GM12878 (cell line): ENCODE data around the gene C6orf52. TPM values are rescaled to one million over a fixed set of nuclear protein-coding genes. Genes with fewer than 3 reads are reported as not detected.

Experiments
- ATAC-seq: fragments of 200-7000 bp; cut with Tn5 transposase; 3 replicates; pipeline ENCODE4 v1.9.1; 2020; ENCODE audit warnings: mild to moderate bottlenecking, moderate library complexity
- BruUV-seq: library from RNA; stranded (reverse); fragments of 400-500 nt; replicated peaks from 2 replicates; lab custom pipeline; 2021; lab: Mats Ljungman, UMichigan
- CTCF ChIA-PET: fragments of 300-600 bp; sonication (Branson Sonifier 250); formaldehyde crosslinking; extraction: SDS; loops from one replicate; lab custom pipeline; 2021; ENCODE audit warnings: inconsistent platforms; lab: Yijun Ruan, JAX
- POLR2A ChIA-PET: fragments of 350-600 bp; formaldehyde crosslinking; extraction: SDS; loops from one replicate; lab custom pipeline; 2021; ENCODE audit warnings: inconsistent platforms; lab: Charles Lee
- RAD21 ChIA-PET: fragments of 300-600 bp; sonication (Branson Sonifier 250); formaldehyde crosslinking; loops from one replicate; lab custom pipeline; 2023; ENCODE audit warnings: antibody characterized with exemption; ENCODE audit not compliant: unreplicated experiment; lab: Charles Lee
- SMC1A ChIA-PET: fragments of 300-600 bp; sonication (Branson Sonifier 250); formaldehyde crosslinking; loops from one replicate; lab custom pipeline; 2023; ENCODE audit not compliant: unreplicated experiment, uncharacterized antibody; lab: Charles Lee
- DNase-seq: peaks from one replicate; pipeline ENCODE4 v3.0.0-alpha.2; 2011; ENCODE audit warnings: low read depth, low spot score
- FAIRE-seq: peaks from 3 replicates; lab custom pipeline; 2011; peaks lifted over from hg19 to GRCh38; lab: Jason Lieb, UNC
- H2AFZ ChIP-seq: 2 replicates; pipeline ENCODE4 v1.6.0; 2011; ENCODE audit warnings: low read depth, low read length, control low read depth; ENCODE audit not compliant: control insufficient read depth
- H3K27ac ChIP-seq: 2 replicates; pipeline ENCODE4 v1.5.1; 2011; ENCODE audit warnings: control low read depth; ENCODE audit not compliant: control insufficient read depth, insufficient read depth
- H3K27me3 ChIP-seq, 2 experiments: replicated peaks in 1 of 2; 2 replicates each; pipeline versions ENCODE4 v1.6.0 to v1.6.1; 2011; ENCODE audit warnings: low read length in 1 of 2; ENCODE audit not compliant: control insufficient read depth in 2 of 2, insufficient read depth in 2 of 2
- H3K36me3 ChIP-seq, 2 experiments: 2 replicates each; pipeline ENCODE4 v1.5.1; 2011; ENCODE audit warnings: low read length in 1 of 2; ENCODE audit not compliant: control insufficient read depth in 2 of 2, insufficient read depth in 2 of 2
- H3K4me1 ChIP-seq: 2 replicates; pipeline ENCODE4 v1.6.1; 2011; ENCODE audit warnings: mild to moderate bottlenecking, low read length, moderate library complexity, mixed read lengths; ENCODE audit not compliant: control insufficient read depth, insufficient read depth
- H3K4me2 ChIP-seq: 2 replicates; pipeline ENCODE4 v1.6.0; 2011; ENCODE audit warnings: control low read depth; ENCODE audit not compliant: control insufficient read depth, insufficient read depth
- H3K4me3 ChIP-seq: fragments of 200-600 bp; sonication (generic); 2 replicates; pipeline ENCODE4 v1.5.1; 2016
- H3K79me2 ChIP-seq: 2 replicates; pipeline ENCODE4 v1.6.0; 2011; ENCODE audit warnings: low read length; ENCODE audit not compliant: control insufficient read depth, insufficient read depth
- H3K9ac ChIP-seq: 2 replicates; pipeline ENCODE4 v1.8.0; 2011; ENCODE audit warnings: low read length, control low read depth, mixed read lengths; ENCODE audit not compliant: control insufficient read depth, insufficient read depth
- H3K9me3 ChIP-seq: replicated peaks from 3 replicates; pipeline ENCODE4 v1.5.1; 2011; ENCODE audit warnings: mild to moderate bottlenecking, low read length; ENCODE audit not compliant: control insufficient read depth, insufficient read depth
- H4K20me1 ChIP-seq: 2 replicates; pipeline ENCODE4 v1.6.0; 2011; ENCODE audit not compliant: control insufficient read depth, insufficient read depth
- EGR1 ChIP-seq, 2 experiments: IDR thresholded peaks; 1 replicate in 1 of 2; 2 replicates in 1 of 2; pipeline ENCODE4 v1.6.1; 2011 to 2012; ENCODE audit warnings: low read depth in 2 of 2, low read length in 2 of 2, borderline replicate concordance in 1 of 2, mild to moderate bottlenecking in 1 of 2, moderate library complexity in 1 of 2
- ESRRA ChIP-seq: IDR thresholded peaks from 2 replicates; pipeline ENCODE4 v1.6.1; 2012; ENCODE audit warnings: mild to moderate bottlenecking, low read length, improper control_type of control experiment
- EZH2 ChIP-seq: IDR thresholded peaks from 2 replicates; pipeline ENCODE4 v1.6.1; 2012; ENCODE audit warnings: low read depth, mild to moderate bottlenecking, control low read depth, inconsistent platforms, low read length, borderline replicate concordance; ENCODE audit not compliant: control insufficient read depth
- HDAC2 ChIP-seq: fragments of 200-600 bp; sonication (generic); IDR thresholded peaks from 2 replicates; pipeline ENCODE4 v1.6.1; 2017
- KDM1A ChIP-seq: fragments of 200-600 bp; sonication (generic); IDR thresholded peaks from 2 replicates; pipeline ENCODE4 v1.6.1; 2016; ENCODE audit warnings: borderline replicate concordance
- MEF2B ChIP-seq: fragments of 450-650 bp; IDR thresholded peaks from 2 replicates; pipeline ENCODE4 v1.6.1; 2018; ENCODE audit warnings: mild to moderate bottlenecking, moderate library complexity; ENCODE audit not compliant: partially characterized antibody, poor library complexity, severe bottlenecking
- MYC ChIP-seq: IDR thresholded peaks from 2 replicates; pipeline ENCODE4 v1.6.1; 2011; ENCODE audit warnings: mild to moderate bottlenecking, low read length, moderate library complexity, inconsistent platforms; ENCODE audit not compliant: insufficient read depth, insufficient replicate concordance, insufficient read length, severe bottlenecking
- PAX5 ChIP-seq: IDR thresholded peaks from 2 replicates; pipeline ENCODE4 v1.6.1; 2011; ENCODE audit warnings: low read depth, low read length, borderline replicate concordance
- POLR2AphosphoS5 ChIP-seq: IDR thresholded peaks from 2 replicates; pipeline ENCODE4 v1.6.1; 2011; ENCODE audit warnings: mild to moderate bottlenecking, low read length, inconsistent platforms
- RFX5 ChIP-seq: IDR thresholded peaks from 2 replicates; pipeline ENCODE4 v1.6.1; 2011; ENCODE audit warnings: low read depth, low read length, improper control_type of control experiment
- TCF7 ChIP-seq: IDR thresholded peaks from 2 replicates; pipeline ENCODE4 v1.6.1; 2014; ENCODE audit warnings: antibody characterized with exemption, borderline replicate concordance
- ZNF24 ChIP-seq: fragments of 450-650 bp; IDR thresholded peaks from 2 replicates; pipeline ENCODE4 v1.6.1; 2017; ENCODE audit warnings: antibody characterized with exemption, mild to moderate bottlenecking
- ZNF384 ChIP-seq: IDR thresholded peaks from 2 replicates; pipeline ENCODE4 v1.6.1; 2012; ENCODE audit warnings: low read depth, mild to moderate bottlenecking, low read length, improper control_type of control experiment, borderline replicate concordance
- WGBS: methylation state at CpG from one replicate; pipeline ENCODE4 v1.1.6; 2016; ENCODE audit warnings: low lambda C conversion rate; ENCODE audit not compliant: insufficient replicate concordance, insufficient coverage; ENCODE audit errors: missing lambda C conversion rate; 5-methylcytosine and 5-hydroxymethylcytosine counted together
- in situ Hi-C: fragments of 300-500 bp; cut with MboI; formaldehyde crosslinking; loops from 9 replicates; pipeline ENCODE4 v1.14.3; 2018; ENCODE audit warnings: mixed read lengths
- intact Hi-C: fragments of 100-400 bp; cut with micrococcal nuclease; formaldehyde crosslinking; loops from one replicate; pipeline ENCODE4 v1.14.2; 2022; ENCODE audit not compliant: unreplicated experiment
- polyA plus RNA-seq, 11 experiments: library from polyadenylated mRNA; depleted of rRNA in 4 of 11; unstranded in 6 of 11; stranded (reverse) in 5 of 11; fragments of >200 nt; fragmentation: Nextera tagmentation in 4 of 11; fragmentation: Illumina TruSeq in 1 of 11; extraction: Ambion mirVana in 4 of 11; extraction: Trizol in 1 of 11; gene quantifications; 1 replicate in 1 of 11; 2 replicates in 10 of 11; pipeline versions ENCODE4 v1.2.1 to v1.2.3, GENCODE V29; 2011 to 2016; ENCODE audit warnings: inconsistent platforms in 2 of 11, missing spikeins in 2 of 11, low read depth in 1 of 11
- total RNA-seq, 4 experiments: library from RNA; depleted of rRNA in 3 of 4; stranded (reverse); fragments of >200 nt in 3 of 4; fragmentation: Illumina TruSeq in 1 of 4; extraction: Trizol in 1 of 4; gene quantifications; 2 replicates each; pipeline versions ENCODE4 v1.2.1 to v1.2.3, GENCODE V29; 2013 to 2021
- TF ChIP-seq, protein P1 (sequence below): fragments of 450-650 bp; IDR thresholded peaks from 2 replicates; pipeline ENCODE4 v1.6.1; 2017; ENCODE audit warnings: mild to moderate bottlenecking, moderate library complexity
- TF ChIP-seq, protein P2 (sequence below): fragments of 450-650 bp; IDR thresholded peaks from 2 replicates; pipeline ENCODE4 v1.6.1; 2017; ENCODE audit warnings: low read depth, mild to moderate bottlenecking, moderate library complexity
- TF ChIP-seq, protein P3 (sequence below): fragments of 450-650 bp; IDR thresholded peaks from 2 replicates; pipeline ENCODE4 v1.6.1; 2017; ENCODE audit warnings: borderline replicate concordance

The C6orf52 gene
- total and polyA plus RNA-seq, 10 of the 15 experiments (the other 5 are each of a cell fraction or from before 2014, with no cell fraction given) = 2.7 to 15.1 (median 4.9) TPM

DNA sequence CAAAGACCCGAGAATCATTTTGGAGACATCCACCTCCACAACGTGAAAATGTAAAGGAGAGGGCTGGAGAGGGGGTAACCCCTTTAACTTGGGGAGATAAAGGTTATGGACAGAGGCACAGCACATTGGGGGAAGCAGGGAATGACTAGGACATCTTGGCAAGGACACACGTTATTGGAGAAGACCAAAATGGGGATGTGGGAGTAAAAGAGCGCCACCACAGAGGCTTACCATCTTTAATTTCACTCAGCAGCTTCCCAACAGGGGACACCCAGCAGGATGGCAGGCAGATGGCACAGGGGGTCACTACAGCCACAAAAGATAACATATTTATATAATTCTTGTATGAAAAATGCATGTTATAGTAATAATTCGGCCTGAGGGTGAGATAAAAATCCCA is 9.8 kb downstream of the C6orf52 start:
- DNase-seq = no peak
- SMC1A ChIA-PET = no interaction called here
- no peak for TF ChIP-seq ZNF384
- TF ChIP-seq EZH2 = no peak
- no peak for TF ChIP-seq PAX5
- no peak for TF ChIP-seq MEF2B
- TF ChIP-seq ESRRA = no peak
- no peak for TF ChIP-seq MYC
- TF ChIP-seq HDAC2 = no peak
- TF ChIP-seq ZNF24 = no peak
- TF ChIP-seq EGR1 (IDR thresholded peaks at IDR 0.05; ENCODE audit: borderline replicate concordance in 1 of 2, low read depth in 2 of 2, low read length in 2 of 2) = no peak
- TF ChIP-seq, protein P1, sequence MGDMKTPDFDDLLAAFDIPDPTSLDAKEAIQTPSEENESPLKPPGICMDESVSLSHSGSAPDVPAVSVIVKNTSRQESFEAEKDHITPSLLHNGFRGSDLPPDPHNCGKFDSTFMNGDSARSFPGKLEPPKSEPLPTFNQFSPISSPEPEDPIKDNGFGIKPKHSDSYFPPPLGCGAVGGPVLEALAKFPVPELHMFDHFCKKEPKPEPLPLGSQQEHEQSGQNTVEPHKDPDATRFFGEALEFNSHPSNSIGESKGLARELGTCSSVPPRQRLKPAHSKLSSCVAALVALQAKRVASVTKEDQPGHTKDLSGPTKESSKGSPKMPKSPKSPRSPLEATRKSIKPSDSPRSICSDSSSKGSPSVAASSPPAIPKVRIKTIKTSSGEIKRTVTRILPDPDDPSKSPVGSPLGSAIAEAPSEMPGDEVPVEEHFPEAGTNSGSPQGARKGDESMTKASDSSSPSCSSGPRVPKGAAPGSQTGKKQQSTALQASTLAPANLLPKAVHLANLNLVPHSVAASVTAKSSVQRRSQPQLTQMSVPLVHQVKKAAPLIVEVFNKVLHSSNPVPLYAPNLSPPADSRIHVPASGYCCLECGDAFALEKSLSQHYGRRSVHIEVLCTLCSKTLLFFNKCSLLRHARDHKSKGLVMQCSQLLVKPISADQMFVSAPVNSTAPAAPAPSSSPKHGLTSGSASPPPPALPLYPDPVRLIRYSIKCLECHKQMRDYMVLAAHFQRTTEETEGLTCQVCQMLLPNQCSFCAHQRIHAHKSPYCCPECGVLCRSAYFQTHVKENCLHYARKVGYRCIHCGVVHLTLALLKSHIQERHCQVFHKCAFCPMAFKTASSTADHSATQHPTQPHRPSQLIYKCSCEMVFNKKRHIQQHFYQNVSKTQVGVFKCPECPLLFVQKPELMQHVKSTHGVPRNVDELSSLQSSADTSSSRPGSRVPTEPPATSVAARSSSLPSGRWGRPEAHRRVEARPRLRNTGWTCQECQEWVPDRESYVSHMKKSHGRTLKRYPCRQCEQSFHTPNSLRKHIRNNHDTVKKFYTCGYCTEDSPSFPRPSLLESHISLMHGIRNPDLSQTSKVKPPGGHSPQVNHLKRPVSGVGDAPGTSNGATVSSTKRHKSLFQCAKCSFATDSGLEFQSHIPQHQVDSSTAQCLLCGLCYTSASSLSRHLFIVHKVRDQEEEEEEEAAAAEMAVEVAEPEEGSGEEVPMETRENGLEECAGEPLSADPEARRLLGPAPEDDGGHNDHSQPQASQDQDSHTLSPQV = no peak
- TF ChIP-seq, protein P2, sequence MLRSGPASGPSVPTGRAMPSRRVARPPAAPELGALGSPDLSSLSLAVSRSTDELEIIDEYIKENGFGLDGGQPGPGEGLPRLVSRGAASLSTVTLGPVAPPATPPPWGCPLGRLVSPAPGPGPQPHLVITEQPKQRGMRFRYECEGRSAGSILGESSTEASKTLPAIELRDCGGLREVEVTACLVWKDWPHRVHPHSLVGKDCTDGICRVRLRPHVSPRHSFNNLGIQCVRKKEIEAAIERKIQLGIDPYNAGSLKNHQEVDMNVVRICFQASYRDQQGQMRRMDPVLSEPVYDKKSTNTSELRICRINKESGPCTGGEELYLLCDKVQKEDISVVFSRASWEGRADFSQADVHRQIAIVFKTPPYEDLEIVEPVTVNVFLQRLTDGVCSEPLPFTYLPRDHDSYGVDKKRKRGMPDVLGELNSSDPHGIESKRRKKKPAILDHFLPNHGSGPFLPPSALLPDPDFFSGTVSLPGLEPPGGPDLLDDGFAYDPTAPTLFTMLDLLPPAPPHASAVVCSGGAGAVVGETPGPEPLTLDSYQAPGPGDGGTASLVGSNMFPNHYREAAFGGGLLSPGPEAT = no peak
- TF ChIP-seq POLR2AphosphoS5 = no peak
- no peak for TF ChIP-seq KDM1A
- TF ChIP-seq TCF7 = no peak
- TF ChIP-seq, protein P3, sequence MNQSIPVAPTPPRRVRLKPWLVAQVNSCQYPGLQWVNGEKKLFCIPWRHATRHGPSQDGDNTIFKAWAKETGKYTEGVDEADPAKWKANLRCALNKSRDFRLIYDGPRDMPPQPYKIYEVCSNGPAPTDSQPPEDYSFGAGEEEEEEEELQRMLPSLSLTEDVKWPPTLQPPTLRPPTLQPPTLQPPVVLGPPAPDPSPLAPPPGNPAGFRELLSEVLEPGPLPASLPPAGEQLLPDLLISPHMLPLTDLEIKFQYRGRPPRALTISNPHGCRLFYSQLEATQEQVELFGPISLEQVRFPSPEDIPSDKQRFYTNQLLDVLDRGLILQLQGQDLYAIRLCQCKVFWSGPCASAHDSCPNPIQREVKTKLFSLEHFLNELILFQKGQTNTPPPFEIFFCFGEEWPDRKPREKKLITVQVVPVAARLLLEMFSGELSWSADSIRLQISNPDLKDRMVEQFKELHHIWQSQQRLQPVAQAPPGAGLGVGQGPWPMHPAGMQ = no peak
- no peak for TF ChIP-seq RFX5
- TF ChIP-seq, all 136 proteins: peak for 0
- no peak overlapping the region for H3K27ac ChIP-seq
- POLR2A ChIA-PET = no interaction called here
- no TSS peak for BruUV-seq
- no peak overlapping the region for H2AFZ ChIP-seq
- H3K79me2 ChIP-seq = no peaks in the 10 kb centered on the region
- FAIRE-seq = no peak
- intact Hi-C loops = no loop called here
- no peaks in the 10 kb centered on the region for H3K9me3 ChIP-seq
- no peak overlapping the region; the same call in 1 of the 2 replicates for H3K4me2 ChIP-seq
- H3K4me1 ChIP-seq = no peaks in the 10 kb centered on the region
- WGBS = 23% methylated on average over 5 of the region's 5 CpGs
- in situ Hi-C loops = no loop called here
- RAD21 ChIA-PET = no interaction called here
- H3K4me3 ChIP-seq = no peak overlapping the region
- H3K36me3 ChIP-seq = no peaks in the 10 kb centered on the region
- no peak overlapping the region for H3K9ac ChIP-seq
- no peaks in the 10 kb centered on the region for H4K20me1 ChIP-seq
- CTCF ChIA-PET = interaction anchor here (0.7 kb wide), 1 partner anchor 13 kb away, joined by 5 read pairs; no protein-coding TSS in a partner anchor
- ATAC-seq = no peak
- no peaks in the 10 kb centered on the region for H3K27me3 ChIP-seq
